HG03175 (cell line): ENCODE results near the gene EFCAB6.

ENCODE experiments used
- ATAC-seq: cut with Tn5 transposase; IDR thresholded peaks from one replicate; pipeline ENCODE4 v1.9.1; 2021; ENCODE audit warnings: mild to moderate bottlenecking, moderate library complexity; ENCODE audit not compliant: unreplicated experiment

EFCAB6 gene

DNA sequence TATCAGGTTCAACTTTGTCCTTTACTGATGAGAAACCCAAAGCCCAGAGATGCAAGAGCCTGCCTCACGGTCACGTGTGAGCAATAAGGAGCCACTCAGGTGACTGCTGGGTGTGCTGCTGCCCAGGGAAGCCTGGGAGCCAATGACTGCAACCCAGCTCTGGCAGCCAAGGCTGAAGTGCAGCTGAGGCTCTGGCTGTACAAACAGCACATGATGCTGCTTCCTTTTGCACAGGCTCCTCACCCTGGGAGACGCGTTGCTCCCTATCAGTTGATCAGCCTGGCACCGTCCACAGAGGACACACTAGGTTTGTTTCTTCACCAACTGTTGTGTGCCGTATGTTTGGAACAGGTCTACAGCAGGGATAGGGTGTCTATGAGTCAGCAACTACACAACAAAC is 168.7 kb downstream of the EFCAB6 start:
- no peak for ATAC-seq

DNA sequence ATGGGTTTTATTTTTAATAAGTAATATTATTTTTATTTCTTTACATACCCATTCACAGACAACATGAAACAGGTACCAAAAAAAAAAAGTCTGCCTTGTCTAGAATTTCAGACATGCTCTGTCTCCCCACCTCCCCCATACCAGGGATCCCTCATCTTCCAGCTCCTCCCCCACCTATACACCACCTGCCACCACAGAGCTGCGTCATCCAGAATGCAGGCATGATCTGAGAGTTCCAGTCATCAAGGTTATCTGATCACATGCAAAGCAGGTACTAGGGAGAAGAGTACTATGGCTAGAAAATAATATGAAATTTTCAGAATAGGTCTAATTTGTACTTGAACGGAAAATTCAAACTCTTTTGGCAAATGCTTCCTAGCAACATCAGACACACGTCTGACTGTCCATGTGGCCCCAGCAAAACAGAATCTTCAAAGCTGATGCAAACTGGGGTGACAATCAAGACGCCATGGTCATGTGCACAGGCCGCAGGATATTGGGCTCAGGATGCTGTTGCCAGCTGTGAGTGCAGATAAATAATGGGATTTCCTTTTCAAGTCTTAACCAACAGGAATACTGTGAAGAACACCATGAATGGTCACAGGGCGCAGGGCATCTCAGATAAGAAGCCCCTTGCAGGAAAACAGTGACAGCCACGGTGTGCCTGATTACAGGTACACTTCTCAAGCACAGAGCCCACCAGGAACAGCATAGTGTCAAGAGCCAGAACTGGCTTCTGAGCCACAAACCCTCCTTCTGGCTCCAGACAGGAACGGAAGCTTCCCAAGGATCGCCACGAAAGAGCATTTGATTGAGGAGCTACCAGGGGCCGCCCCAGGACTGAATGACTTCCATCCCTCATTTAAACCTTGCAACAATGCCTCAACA is 169.5 kb downstream of the EFCAB6 start:
- no peak for ATAC-seq

- no peak for ATAC-seq
Measured at GRCh38 chr22:43639228-43639948, 172.7 kb downstream of the EFCAB6 start.

- no peak for ATAC-seq
Measured at GRCh38 chr22:43637275-43638260, 174.5 kb downstream of the EFCAB6 start.

- ATAC-seq = no peak
Measured at GRCh38 chr22:43636086-43636485, 176.0 kb downstream of the EFCAB6 start.

- no peak for ATAC-seq
Measured at GRCh38 chr22:43635101-43635500, 177.0 kb downstream of the EFCAB6 start.

DNA sequence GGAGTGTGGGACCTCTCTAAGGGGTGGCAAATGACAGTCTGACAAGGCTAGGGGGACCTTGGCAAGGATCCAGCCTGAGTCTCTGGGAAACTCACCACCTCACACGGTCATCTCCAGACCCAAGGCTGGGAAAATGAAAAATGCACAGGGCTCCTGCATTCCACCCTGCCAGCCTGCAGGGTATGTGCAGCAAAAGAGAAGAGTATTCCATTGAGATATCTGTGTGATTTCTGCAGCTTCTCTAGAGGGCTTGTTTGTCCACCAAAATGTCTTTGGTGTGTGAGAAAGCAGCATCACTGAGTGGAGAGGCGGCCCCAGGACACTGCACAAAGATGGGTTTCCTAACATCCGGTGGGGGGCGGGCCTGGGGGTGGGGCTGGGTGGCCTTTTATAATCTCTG is 177.8 kb downstream of the EFCAB6 start:
- no peak for ATAC-seq

DNA sequence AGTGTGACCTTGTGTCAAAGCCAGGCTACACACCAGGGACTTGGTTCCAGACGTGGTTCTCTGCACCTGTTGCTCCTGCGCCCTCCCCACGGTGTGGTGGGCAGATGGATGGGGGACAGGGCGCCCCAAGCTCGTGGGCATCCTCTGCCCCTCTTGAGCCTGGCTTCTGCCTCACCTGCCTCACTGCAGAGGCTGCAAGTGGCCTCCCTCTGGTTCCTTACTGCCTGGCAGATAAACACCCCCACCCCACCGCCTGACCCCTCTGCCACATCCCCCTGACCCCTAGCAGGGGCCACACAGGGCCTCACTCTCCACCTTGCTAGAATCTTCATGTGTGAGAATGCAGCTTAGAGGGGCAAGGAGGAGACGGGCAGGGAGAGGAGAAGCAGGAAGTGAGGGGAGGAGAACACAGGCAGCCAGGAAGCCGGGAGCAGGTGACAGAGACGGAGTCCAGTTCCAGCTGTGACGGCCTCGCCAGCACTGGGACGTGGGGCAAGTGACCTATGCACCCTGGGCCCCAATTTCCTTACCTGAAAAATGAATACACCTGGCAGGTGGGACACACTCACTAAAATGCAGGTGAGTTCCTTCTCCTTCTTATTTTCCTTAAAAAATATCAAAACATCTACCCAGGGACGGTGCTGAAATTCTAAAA is 178.3 kb downstream of the EFCAB6 start:
- ATAC-seq = no peak

GRCh38 chr22:43631846-43632245 is 180.3 kb downstream of the EFCAB6 start:
- ATAC-seq = no peak

- ATAC-seq = no peak
Measured at GRCh38 chr22:43631201-43631600, 180.9 kb downstream of the EFCAB6 start.

- ATAC-seq = no peak
Measured at GRCh38 chr22:43630451-43630850, 181.7 kb downstream of the EFCAB6 start.

DNA sequence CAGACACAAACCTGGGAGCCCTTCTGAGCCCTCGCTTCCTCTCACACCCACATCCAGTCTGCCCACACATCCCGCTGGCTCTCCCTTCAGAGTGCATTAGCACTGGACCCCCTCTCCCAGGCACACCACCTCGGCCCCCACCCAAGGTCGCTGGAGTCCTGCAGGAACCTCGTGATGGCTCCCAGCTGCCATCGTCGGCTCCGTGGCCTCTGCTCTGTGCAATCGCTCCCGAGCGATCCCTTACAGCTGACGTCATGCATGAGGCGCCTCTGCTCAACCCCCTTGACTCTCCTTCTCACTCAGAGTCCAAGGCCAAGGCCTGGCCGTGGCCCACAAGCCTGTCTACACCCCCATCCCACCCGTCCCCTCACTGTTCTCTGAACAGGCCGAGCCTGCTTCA is 183.9 kb downstream of the EFCAB6 start:
- ATAC-seq = no peak

DNA sequence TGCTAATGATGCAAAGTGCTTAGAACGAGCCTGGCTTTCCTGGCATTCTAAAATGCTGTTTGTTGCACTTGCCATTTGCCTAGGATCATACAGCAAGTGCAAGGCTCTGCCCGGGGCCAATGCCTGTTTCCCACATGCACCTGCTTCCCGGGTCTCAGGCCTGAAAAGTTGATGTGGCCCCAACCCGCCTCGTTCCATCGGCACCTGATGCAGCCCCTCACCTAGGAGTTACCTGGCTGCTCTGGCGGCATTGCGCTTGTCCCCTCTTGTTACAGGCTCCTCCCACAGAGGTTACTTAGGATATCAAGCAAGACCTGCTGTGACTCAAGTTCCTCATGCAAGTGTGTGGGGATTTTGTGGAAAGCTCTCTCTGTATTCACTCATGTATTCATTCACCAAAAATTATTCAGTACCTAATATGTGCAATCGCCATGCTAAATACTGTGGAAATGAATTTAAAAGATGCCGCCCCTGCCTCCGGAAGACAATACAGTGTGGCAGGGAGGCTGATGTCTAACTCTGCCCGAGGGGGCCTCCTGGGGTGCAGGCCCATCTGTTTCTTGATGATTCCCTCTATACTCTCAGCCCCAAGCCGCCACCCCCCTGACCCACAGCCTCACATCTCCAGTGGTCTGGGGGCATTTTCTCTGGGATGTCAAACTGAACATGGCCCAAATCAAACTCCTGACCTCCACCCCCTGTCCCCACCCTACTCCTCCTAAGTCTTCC is 184.5 kb downstream of the EFCAB6 start:
- ATAC-seq = no peak

- ATAC-seq = no peak
Measured at GRCh38 chr22:43625242-43625641, 186.9 kb downstream of the EFCAB6 start.

GRCh38 chr22:43624144-43624998 is 187.7 kb downstream of the EFCAB6 start:
- no peak for ATAC-seq

DNA sequence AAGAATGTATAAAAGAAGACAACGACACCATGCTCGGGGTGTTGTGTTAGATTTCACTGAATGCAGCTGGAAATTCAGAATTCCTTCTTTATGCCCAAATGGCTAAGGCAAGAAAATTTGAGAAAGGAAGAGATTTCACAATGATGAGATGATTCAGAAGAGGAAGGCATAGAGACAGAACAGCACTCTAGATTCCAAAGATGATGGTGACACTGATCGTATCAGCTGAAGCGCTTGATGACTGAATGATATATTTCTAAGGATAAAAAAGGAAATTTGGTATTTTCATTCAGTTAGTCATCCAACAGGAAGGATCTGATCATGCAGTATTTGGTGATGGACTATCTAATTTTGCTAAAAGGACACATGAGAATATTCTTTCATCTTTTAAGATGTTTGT is 189.2 kb downstream of the EFCAB6 start:
- no peak for ATAC-seq

DNA sequence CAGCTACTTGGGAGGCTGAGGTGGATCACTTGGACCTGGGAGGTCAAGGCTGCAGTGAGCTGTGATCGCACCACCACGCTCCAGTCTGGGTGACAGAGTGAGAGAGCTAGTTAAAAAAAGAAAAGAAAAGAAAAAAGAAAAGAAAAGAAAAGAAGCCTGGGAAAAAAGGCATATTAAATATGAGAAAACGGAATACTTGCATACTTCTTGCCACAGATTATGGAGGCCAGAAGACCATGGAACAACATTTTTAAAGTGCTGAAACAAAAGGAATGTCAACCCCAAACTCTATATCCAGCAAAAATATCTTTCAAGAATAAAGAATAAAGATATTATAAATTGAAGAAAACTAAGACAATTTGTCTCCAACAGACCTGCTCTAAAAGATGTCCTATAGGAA is 191.9 kb downstream of the EFCAB6 start:
- no peak for ATAC-seq

GRCh38 chr22:43618517-43618916 is 193.6 kb downstream of the EFCAB6 start:
- ATAC-seq = no peak

GRCh38 chr22:43616645-43617044 is 195.5 kb downstream of the EFCAB6 start:
- ATAC-seq = no peak
